ENCODE measurements around the gene FAM229A. TPM values are rescaled to one million over a fixed set of nuclear protein-coding genes. Genes with fewer than 3 reads are reported as not detected.

The FAM229A gene
- total and polyA plus RNA-seq, 9 of the 15 experiments (the other 6 are each of a cell fraction or from before 2014, with no cell fraction given), result 0.04 to 21.6 (median 7.4) TPM

DNA sequence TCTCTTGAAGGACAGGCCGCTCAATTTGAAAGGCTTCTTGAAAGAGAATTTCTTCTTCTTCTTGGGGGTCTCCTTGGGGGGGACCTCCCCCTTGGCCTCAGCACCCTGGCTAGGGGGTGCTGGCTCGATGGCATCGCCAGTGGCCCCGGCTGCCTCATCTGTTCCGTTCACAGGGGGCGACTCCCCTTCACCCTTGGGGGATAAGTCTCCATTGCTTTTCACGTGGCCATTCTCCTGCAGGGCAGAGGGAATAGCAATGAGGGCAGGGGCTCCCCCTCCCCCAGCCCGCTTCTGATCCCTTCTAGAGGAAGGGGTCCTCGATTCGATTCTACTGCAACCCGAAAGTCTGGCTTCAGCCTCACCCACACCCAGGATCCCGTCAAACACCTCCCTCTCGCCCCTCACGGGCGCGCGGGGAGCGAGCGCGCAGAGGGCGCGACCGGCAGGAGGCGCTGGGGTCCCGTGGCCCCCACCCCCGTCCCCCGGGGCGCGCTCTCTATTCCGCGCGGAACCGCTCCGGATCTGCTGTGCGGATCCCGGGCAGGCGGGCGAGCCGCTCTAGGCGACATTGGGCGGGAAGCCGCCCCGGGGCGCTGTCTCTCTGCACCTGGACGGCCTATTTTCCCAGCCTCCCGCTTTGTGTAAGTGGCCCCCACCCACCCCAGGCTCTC lies 27.3 kb downstream of the FAM229A start (continued):
- peak; percentile 70; the same call in 1 of the 2 replicates for TF ChIP-seq SMAD4 (CRISPR knock-in tag; conservative IDR thresholded peaks at IDR 0.05)
- TF ChIP-seq ZNF79 (CRISPR knock-in tag; IDR thresholded peaks at IDR 0.05; ENCODE audit: low read depth), result no peak
- TF ChIP-seq CBX2 (IDR thresholded peaks at IDR 0.05; ENCODE audit: insufficient read depth, low read length, poor library complexity, severe bottlenecking), result no peak
- TF ChIP-seq, protein P1, sequence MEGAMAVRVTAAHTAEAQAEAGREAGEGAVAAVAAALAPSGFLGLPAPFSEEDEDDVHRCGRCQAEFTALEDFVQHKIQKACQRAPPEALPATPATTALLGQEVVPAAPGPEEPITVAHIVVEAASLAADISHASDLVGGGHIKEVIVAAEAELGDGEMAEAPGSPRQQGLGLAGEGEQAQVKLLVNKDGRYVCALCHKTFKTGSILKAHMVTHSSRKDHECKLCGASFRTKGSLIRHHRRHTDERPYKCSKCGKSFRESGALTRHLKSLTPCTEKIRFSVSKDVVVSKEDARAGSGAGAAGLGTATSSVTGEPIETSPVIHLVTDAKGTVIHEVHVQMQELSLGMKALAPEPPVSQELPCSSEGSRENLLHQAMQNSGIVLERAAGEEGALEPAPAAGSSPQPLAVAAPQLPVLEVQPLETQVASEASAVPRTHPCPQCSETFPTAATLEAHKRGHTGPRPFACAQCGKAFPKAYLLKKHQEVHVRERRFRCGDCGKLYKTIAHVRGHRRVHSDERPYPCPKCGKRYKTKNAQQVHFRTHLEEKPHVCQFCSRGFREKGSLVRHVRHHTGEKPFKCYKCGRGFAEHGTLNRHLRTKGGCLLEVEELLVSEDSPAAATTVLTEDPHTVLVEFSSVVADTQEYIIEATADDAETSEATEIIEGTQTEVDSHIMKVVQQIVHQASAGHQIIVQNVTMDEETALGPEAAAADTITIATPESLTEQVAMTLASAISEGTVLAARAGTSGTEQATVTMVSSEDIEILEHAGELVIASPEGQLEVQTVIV (CRISPR knock-in tag; IDR thresholded peaks at IDR 0.05; ENCODE audit: borderline replicate concordance), result no peak
- TF ChIP-seq, protein P2, sequence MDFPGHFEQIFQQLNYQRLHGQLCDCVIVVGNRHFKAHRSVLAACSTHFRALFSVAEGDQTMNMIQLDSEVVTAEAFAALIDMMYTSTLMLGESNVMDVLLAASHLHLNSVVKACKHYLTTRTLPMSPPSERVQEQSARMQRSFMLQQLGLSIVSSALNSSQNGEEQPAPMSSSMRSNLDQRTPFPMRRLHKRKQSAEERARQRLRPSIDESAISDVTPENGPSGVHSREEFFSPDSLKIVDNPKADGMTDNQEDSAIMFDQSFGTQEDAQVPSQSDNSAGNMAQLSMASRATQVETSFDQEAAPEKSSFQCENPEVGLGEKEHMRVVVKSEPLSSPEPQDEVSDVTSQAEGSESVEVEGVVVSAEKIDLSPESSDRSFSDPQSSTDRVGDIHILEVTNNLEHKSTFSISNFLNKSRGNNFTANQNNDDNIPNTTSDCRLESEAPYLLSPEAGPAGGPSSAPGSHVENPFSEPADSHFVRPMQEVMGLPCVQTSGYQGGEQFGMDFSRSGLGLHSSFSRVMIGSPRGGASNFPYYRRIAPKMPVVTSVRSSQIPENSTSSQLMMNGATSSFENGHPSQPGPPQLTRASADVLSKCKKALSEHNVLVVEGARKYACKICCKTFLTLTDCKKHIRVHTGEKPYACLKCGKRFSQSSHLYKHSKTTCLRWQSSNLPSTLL (IDR thresholded peaks at IDR 0.05), result no peak
- no peak for TF ChIP-seq ZNF778 (CRISPR knock-in tag; IDR thresholded peaks at IDR 0.05)
- TF ChIP-seq STAG1 (CRISPR knock-in tag; IDR thresholded peaks at IDR 0.05; ENCODE audit: borderline replicate concordance), result no peak
- no peak for TF ChIP-seq SLC30A9 (CRISPR knock-in tag; IDR thresholded peaks at IDR 0.05)
- TF ChIP-seq TRIM24 (IDR thresholded peaks at IDR 0.05), result 0 out of 4 replicates have a peak, but pooled peaks of 1 of the 2 experiments have one; percentile 15
- TF ChIP-seq PRPF4 (IDR thresholded peaks at IDR 0.05; ENCODE audit: insufficient read depth, low read depth, low read length, poor library complexity, severe bottlenecking), result peak; percentile 60
- peak; percentile 91 for TF ChIP-seq RBM22 (IDR thresholded peaks at IDR 0.05; ENCODE audit: low read depth, low read length, poor library complexity, severe bottlenecking)
- TF ChIP-seq SP1 (CRISPR knock-in tag; IDR thresholded peaks at IDR 0.05), result peak; percentile 78
- no peak for TF ChIP-seq HDAC8 (tag; IDR thresholded peaks at IDR 0.05)
- TF ChIP-seq FOXJ2 (tag; IDR thresholded peaks at IDR 0.05), result no peak
- no peak for TF ChIP-seq RHOXF2B (CRISPR knock-in tag; conservative IDR thresholded peaks at IDR 0.05)
- TF ChIP-seq ERF (CRISPR knock-in tag; IDR thresholded peaks at IDR 0.05), result peak; percentile 60; the same call in 1 of the 2 replicates
- no peak for TF ChIP-seq TEAD2 (tag; IDR thresholded peaks at IDR 0.05)
- TF ChIP-seq, protein P3, sequence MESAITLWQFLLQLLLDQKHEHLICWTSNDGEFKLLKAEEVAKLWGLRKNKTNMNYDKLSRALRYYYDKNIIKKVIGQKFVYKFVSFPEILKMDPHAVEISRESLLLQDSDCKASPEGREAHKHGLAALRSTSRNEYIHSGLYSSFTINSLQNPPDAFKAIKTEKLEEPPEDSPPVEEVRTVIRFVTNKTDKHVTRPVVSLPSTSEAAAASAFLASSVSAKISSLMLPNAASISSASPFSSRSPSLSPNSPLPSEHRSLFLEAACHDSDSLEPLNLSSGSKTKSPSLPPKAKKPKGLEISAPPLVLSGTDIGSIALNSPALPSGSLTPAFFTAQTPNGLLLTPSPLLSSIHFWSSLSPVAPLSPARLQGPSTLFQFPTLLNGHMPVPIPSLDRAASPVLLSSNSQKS (CRISPR knock-in tag; IDR thresholded peaks at IDR 0.05), result no peak
- TF ChIP-seq CHD2 (IDR thresholded peaks at IDR 0.05; ENCODE audit: low read depth, low read length), result peak; percentile 4; the same call in 1 of the 2 replicates
- peak; percentile 88 for TF ChIP-seq RBFOX2 (IDR thresholded peaks at IDR 0.05; ENCODE audit: low read depth, low read length)
- TF ChIP-seq, protein P4, sequence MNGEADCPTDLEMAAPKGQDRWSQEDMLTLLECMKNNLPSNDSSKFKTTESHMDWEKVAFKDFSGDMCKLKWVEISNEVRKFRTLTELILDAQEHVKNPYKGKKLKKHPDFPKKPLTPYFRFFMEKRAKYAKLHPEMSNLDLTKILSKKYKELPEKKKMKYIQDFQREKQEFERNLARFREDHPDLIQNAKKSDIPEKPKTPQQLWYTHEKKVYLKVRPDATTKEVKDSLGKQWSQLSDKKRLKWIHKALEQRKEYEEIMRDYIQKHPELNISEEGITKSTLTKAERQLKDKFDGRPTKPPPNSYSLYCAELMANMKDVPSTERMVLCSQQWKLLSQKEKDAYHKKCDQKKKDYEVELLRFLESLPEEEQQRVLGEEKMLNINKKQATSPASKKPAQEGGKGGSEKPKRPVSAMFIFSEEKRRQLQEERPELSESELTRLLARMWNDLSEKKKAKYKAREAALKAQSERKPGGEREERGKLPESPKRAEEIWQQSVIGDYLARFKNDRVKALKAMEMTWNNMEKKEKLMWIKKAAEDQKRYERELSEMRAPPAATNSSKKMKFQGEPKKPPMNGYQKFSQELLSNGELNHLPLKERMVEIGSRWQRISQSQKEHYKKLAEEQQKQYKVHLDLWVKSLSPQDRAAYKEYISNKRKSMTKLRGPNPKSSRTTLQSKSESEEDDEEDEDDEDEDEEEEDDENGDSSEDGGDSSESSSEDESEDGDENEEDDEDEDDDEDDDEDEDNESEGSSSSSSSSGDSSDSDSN (IDR thresholded peaks at IDR 0.05; ENCODE audit: borderline replicate concordance in 1 of 2, low read depth in 2 of 2, low read length in 2 of 2), result no peak

Data from K562 (cell line).